Measurements from ENCODE around the gene CLRN2. TPM values are rescaled to one million over a fixed set of nuclear protein-coding genes. Genes with fewer than 3 reads are reported as not detected.

Gene CLRN2
- total RNA-seq, 1 donor from 2014 or later, result not detected

DNA sequence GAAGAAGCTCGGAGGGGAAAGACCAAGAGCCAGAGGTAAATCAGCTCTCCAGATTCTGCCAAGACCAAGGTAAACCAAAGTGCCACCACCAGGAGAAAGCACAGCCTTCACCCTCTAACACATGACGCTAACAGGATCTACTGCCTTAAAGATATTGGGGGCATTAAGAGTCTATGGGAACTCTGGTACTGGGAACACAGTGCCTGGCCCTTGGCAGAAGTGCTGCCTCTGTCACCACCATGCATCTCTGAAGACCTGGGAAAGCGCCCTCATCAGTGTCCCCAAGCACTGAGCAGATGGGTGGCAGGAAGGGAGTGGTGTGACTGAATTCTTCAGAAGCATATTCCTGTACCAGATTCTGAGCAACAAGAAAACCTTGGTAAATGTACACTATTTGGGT lies 4.4 kb upstream of the CLRN2 start:
- TF ChIP-seq EZH2 (IDR thresholded peaks at IDR 0.05) (no peak), EZH2phosphoT487 (IDR thresholded peaks at IDR 0.05) (no peak)
- TF ChIP-seq, protein P1, sequence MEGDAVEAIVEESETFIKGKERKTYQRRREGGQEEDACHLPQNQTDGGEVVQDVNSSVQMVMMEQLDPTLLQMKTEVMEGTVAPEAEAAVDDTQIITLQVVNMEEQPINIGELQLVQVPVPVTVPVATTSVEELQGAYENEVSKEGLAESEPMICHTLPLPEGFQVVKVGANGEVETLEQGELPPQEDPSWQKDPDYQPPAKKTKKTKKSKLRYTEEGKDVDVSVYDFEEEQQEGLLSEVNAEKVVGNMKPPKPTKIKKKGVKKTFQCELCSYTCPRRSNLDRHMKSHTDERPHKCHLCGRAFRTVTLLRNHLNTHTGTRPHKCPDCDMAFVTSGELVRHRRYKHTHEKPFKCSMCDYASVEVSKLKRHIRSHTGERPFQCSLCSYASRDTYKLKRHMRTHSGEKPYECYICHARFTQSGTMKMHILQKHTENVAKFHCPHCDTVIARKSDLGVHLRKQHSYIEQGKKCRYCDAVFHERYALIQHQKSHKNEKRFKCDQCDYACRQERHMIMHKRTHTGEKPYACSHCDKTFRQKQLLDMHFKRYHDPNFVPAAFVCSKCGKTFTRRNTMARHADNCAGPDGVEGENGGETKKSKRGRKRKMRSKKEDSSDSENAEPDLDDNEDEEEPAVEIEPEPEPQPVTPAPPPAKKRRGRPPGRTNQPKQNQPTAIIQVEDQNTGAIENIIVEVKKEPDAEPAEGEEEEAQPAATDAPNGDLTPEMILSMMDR (IDR thresholded peaks at IDR 0.05), result no peak
- no peaks in the 10 kb centered on the region for H3K36me3 ChIP-seq
- no peak for DNase-seq (ENCODE audit: low spot score)
- Mint-ChIP-seq H3K4me1 (peaks cover 18% of the 10 kb centered on the region), H3K9me3 (no peaks in the 10 kb centered on the region), H3K4me3 (peak overlapping the region; percentile 94), H3K27ac (no peak overlapping the region), H3K36me3 (no peaks in the 10 kb centered on the region), H3K27me3 (ENCODE audit: insufficient read depth, low read depth) (peaks cover 4% of the 10 kb centered on the region)
- peaks cover 4% of the 10 kb centered on the region for H3K79me2 ChIP-seq (ENCODE audit: low read depth)
- H3K27me3 ChIP-seq, result peaks cover 32% of the 10 kb centered on the region
- no peak overlapping the region for H3K9ac ChIP-seq
- H2AFZ ChIP-seq (replicated peaks), result no peak overlapping the region
- H3K4me2 ChIP-seq, result peak overlapping the region; percentile 85
- H3K4me3 ChIP-seq, result no peak overlapping the region
- no peak overlapping the region for H3K27ac ChIP-seq
- H3F3A ChIP-seq (ENCODE audit: low read depth), result peaks cover 8% of the 10 kb centered on the region
- peaks cover 10% of the 10 kb centered on the region for H4K20me1 ChIP-seq (ENCODE audit: low read depth)
- no peaks in the 10 kb centered on the region for H3K9me3 ChIP-seq (ENCODE audit: low read depth)
- peaks cover 9% of the 10 kb centered on the region for H3K4me1 ChIP-seq

DNA sequence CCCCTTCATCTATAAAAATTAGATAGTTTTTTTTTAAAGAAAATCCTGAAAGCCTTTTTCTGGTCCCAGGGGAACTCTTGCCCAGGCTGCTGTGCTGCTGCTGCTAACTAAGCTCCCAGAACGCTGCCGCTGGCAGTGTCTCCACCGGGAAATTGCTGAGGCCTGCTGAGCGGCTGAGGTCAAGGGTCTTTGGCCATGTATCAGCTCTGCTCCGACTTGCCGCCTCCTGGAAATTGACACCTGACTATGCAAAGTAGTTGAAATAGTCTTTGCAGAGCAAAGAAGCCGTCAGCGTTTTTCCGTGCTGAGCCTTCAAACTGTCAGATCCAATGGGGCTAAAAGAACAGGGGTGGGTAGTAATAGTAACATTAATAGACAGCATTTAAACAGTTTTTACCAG lies 3.9 kb upstream of the CLRN2 start:
- H3K27me3 ChIP-seq, result peaks cover 32% of the 10 kb centered on the region
- Mint-ChIP-seq H3K36me3 (no peaks in the 10 kb centered on the region), H3K4me3 (peak overlapping the region; percentile 94), H3K4me1 (peaks cover 18% of the 10 kb centered on the region), H3K9me3 (no peaks in the 10 kb centered on the region), H3K27ac (no peak overlapping the region), H3K27me3 (ENCODE audit: insufficient read depth, low read depth) (peaks cover 4% of the 10 kb centered on the region)
- H3K36me3 ChIP-seq, result no peaks in the 10 kb centered on the region
- H3K27ac ChIP-seq, result no peak overlapping the region
- peaks cover 4% of the 10 kb centered on the region for H3K79me2 ChIP-seq (ENCODE audit: low read depth)
- peak overlapping the region; percentile 99 for H2AFZ ChIP-seq (replicated peaks)
- peaks cover 10% of the 10 kb centered on the region for H4K20me1 ChIP-seq (ENCODE audit: low read depth)
- TF ChIP-seq, protein P1 (IDR thresholded peaks at IDR 0.05), result no peak
- TF ChIP-seq EZH2phosphoT487 (IDR thresholded peaks at IDR 0.05), result no peak
- no peak for TF ChIP-seq EZH2 (IDR thresholded peaks at IDR 0.05)
- H3K9me3 ChIP-seq (ENCODE audit: low read depth), result no peaks in the 10 kb centered on the region
- H3K4me3 ChIP-seq, result peak overlapping the region; percentile 76
- peaks cover 8% of the 10 kb centered on the region for H3F3A ChIP-seq (ENCODE audit: low read depth)
- H3K9ac ChIP-seq, result no peak overlapping the region
- H3K4me2 ChIP-seq, result peak overlapping the region; percentile 85
- DNase-seq (ENCODE audit: low spot score), result peak; percentile 52
- peaks cover 9% of the 10 kb centered on the region for H3K4me1 ChIP-seq

DNA sequence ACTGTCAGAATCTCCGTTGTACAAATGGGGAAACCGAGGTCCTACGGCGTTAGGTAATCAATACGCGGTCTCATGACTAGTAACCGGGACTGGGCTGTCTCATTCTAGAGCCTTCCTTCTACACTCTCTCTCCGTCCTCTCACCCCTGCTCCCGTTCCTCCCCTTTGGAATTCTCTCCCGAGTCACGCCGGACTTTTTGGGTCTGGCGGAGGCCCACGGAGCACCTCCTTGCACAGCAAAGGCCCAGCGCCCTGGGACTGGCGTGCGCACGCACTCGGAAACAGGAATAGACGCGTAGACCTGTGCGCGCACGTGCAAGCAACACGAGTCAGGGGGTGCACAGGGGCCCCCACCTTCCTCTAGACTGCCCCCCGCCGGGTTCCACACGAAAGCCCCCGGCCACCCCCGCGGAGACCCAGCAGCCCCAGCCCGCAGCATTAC lies 3.4 kb upstream of the CLRN2 start:
- peak overlapping the region; percentile 99 for H2AFZ ChIP-seq (replicated peaks)
- no peaks in the 10 kb centered on the region for H3K36me3 ChIP-seq
- H3K4me1 Mint-ChIP-seq, result peaks cover 18% of the 10 kb centered on the region
- peaks cover 4% of the 10 kb centered on the region for H3K79me2 ChIP-seq (ENCODE audit: low read depth)
- peak overlapping the region; percentile 94 for H3K4me3 Mint-ChIP-seq
- H3K27me3 ChIP-seq, result peaks cover 32% of the 10 kb centered on the region
- no peak overlapping the region for H3K9ac ChIP-seq
- TF ChIP-seq EZH2phosphoT487 (IDR thresholded peaks at IDR 0.05), result no peak
- TF ChIP-seq EZH2 (IDR thresholded peaks at IDR 0.05), result no peak
- TF ChIP-seq, protein P1 (IDR thresholded peaks at IDR 0.05), result no peak
- H4K20me1 ChIP-seq (ENCODE audit: low read depth), result peaks cover 10% of the 10 kb centered on the region
- H3K27me3 Mint-ChIP-seq (ENCODE audit: insufficient read depth, low read depth), result peaks cover 5% of the 10 kb centered on the region
- peak; percentile 58 for DNase-seq (ENCODE audit: low spot score)
- H3K9me3 ChIP-seq (ENCODE audit: low read depth), result no peaks in the 10 kb centered on the region
- H3K27ac ChIP-seq, result no peak overlapping the region
- peak overlapping the region; percentile 76 for H3K4me3 ChIP-seq
- H3K36me3 Mint-ChIP-seq, result no peaks in the 10 kb centered on the region
- peaks cover 8% of the 10 kb centered on the region for H3F3A ChIP-seq (ENCODE audit: low read depth)
- peaks cover 9% of the 10 kb centered on the region for H3K4me1 ChIP-seq
- peak overlapping the region; percentile 85 for H3K4me2 ChIP-seq
- no peak overlapping the region for H3K27ac Mint-ChIP-seq
- no peaks in the 10 kb centered on the region for H3K9me3 Mint-ChIP-seq

Data from neural progenitor cell (in vitro differentiated cells).